GM21381 (cell line): ENCODE data around the gene C1QTNF6.

Experiments
- ATAC-seq: cut with Tn5 transposase; IDR thresholded peaks from one replicate; pipeline ENCODE4 v1.9.1; 2021; ENCODE audit warnings: mild to moderate bottlenecking, moderate library complexity; ENCODE audit not compliant: unreplicated experiment

The C1QTNF6 gene

GRCh38 chr22:37224757-37225420 lies 36.8 kb upstream of the C1QTNF6 start:
- no peak for ATAC-seq

- ATAC-seq: no peak
Measured at GRCh38 chr22:37223965-37224551, 36.0 kb upstream of the C1QTNF6 start.

- no peak for ATAC-seq
Measured at GRCh38 chr22:37222440-37222971, 34.5 kb upstream of the C1QTNF6 start.

DNA sequence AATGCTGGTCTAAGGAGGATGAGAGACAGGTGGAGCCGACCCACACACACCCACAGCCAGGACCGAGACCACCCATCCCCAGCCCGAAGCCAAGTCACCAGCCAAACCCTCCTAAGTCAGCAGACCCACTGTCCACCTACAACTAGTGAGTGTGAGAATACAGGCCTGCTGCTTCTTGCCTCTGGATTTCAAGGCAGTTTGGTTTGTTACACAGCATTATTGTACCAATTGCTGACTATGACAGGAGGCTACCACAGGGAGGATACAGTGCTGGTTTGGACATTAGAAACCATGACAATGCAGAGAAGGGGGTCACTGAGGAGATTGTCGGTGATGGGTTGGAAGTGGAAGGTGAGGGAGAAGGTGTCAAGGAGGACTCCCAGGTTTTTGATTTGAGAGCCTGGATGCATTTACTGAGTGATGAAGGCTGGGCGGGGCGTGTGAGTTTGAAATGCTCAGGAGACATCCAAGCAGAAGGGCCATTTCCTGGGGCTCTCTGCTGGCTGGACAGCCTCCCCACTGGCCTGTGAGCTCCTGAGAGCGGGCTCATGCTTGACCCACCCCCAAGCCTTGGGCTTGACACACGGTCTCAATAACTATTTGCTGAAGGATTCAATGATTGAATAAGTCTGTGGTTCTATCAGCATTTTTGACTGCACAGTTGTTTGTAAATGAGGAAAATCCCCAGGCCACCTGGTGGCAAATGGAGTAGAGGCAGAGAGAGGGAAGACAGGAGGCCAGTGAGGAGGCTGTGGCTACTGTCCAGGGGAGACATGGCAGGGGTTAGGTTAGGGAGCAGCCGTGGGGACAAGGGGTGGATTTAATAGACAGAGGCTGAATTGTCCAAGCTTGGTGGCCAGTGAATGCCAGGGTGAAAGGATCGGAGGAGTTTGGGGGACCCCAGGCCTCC lies 33.6 kb upstream of the C1QTNF6 start:
- ATAC-seq: no peak

- no peak for ATAC-seq
Measured at GRCh38 chr22:37220543-37220981, 32.5 kb upstream of the C1QTNF6 start.

DNA sequence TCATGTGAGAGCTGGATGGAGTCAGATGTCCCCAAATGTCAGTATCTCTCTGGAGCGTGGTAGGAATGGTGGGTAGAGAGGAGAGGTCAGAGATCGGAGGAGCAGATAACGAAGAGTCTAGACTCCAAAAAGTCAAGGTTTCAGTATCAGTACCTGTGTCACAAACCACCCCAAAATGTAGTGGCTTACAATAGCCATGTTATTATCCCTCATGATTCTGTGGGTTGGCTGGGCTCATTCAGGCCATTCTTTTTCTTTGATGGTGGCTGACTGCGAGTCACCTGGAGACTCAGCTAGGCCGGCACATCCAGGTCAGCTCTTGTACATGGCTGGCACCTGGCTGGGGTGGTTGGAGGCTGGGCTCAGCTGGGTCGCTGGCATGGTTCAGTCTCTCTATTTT lies 31.5 kb upstream of the C1QTNF6 start:
- ATAC-seq: peak; percentile 6

DNA sequence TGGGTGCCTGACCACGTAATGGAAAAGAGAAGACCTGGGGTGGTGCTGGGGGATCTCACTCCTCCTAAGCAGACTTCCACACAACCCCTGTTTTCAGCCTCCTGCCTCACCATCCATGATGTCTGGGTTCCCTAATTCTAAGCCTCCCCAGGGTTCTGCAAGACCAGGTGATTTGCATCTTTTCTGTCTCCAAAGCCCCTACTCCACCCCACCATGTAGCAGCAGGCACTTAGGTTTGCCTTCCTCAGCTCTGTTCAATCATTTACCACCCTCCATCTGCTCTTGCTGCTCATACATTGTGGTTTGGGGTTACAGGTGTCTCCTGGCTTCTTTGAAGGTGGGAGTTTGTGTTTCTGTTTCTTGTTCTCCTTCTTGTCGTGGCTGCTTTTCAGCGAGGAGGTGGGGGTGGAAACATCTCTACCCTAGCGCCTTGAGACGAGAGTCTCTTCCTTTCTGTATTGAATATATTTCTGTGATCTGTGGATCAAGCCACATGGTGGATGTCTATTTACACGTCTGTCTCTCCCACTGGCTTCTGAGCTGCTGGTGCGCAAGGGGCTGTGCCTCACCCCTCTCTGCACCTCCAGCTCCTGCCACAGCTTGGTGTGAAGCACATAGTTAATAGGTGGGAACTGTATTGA lies 30.8 kb upstream of the C1QTNF6 start:
- ATAC-seq: peak; percentile 62

DNA sequence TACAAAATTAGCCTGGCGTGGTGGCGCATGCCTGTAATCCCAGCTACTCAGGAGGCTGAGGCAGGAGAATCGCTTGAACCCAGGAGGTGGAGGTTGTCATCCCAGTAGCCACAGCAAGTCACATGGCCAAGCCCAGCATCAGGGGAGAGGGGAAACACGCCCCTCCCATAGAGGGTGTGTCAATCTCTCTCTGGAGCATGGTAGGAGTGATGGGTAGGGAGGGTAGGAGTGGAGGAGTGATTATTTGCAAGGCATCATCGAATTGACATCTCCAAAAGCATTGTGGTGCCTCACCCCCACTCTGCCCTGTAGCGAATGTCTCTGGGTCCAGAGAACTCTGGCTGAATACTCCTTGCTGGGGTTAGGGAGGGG lies 30.3 kb upstream of the C1QTNF6 start:
- no peak for ATAC-seq

DNA sequence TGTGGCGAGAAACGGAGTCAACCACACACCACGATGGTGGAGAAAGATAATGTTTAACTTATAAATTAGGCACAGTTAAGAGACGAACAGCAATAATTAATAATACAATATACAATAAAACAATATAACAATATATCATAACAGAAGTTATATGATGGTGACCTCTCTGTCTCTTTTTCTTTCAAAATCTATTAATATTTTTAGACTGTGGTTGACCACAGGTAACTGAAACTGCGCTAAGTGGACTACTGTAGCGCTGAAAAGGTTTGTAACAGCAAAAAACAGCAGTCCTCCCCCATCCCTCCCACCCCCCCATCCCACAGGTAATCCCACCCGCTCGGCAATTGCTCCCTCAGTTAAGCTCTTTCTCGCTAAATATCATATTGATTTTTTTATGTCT lies 27.8 kb upstream of the C1QTNF6 start:
- no peak for ATAC-seq

- no peak for ATAC-seq
Measured at GRCh38 chr22:37214731-37215030, 26.6 kb upstream of the C1QTNF6 start.

- no peak for ATAC-seq
Measured at GRCh38 chr22:37213941-37214730, 26.1 kb upstream of the C1QTNF6 start.

GRCh38 chr22:37213218-37213855 lies 25.3 kb upstream of the C1QTNF6 start:
- ATAC-seq: no peak

GRCh38 chr22:37212174-37212906 lies 24.3 kb upstream of the C1QTNF6 start, which contains the start of gene SSTR3:
Gene SSTR3, minus strand, starts transcription at chr22:37212477. Its CDS starts 4,674 bp downstream, at chr22:37207803.
- ATAC-seq: no peak

- no peak for ATAC-seq
Measured at GRCh38 chr22:37211866-37212173, 23.8 kb upstream of the C1QTNF6 start.

GRCh38 chr22:37211075-37211865 lies 23.2 kb upstream of the C1QTNF6 start:
- no peak for ATAC-seq

- no peak for ATAC-seq
Measured at GRCh38 chr22:37210041-37210803, 22.2 kb upstream of the C1QTNF6 start.

DNA sequence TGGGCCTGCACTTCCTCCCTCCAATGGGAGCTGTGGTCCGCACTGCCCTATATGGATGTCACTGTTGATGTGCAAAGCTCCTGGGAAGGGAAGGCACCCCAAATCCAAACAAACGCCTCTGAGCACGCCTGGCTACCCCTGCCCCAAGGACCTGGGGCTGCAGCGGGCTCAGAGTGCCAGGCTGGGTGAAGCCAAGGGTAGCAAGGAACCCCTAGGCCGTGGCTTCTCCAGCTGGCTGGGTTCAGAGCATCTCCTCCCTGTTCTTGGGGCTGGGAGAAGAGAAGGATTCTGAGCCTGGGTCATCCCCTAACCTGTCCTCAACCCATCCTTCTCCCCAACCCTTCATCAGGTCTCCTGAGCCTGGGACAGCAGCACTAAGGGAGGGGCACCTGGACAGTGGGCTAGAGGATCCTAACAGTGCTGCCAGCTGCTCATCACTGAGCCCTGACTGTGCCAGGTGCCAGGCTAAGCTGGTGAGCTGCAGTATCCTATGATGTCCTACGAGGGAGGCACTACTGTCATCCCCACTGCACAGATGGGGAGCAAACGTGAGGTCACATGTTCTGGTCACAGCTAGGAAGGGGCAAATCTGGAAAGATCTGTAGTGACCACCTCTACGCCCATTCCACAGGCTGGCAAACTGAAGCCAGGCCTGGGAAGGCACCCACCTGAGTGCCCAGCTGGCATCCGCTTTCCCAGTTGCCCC lies 21.2 kb upstream of the C1QTNF6 start:
- no peak for ATAC-seq
